Stimulated activated naive CD8-positive, alpha-beta T cell treated with anti-CD3 and anti-CD28 coated beads, Interleukin-15, Interleukin-2, amounts not matched to agents 100 U/mL and 50 U/mL, for 24 hours (primary cell): ENCODE results near the gene TTYH2.

Experiments used
- ATAC-seq: fragments of 150-1000 bp; cut with Tn5 transposase; one replicate; pipeline ENCODE4 v1.10.0; 2021
- DNase-seq: peaks from one replicate; pipeline ENCODE4 v3.0.0; 2021

TTYH2 gene

GRCh38 chr17:74290340-74290739 is 77.0 kb downstream of the TTYH2 start:
- ATAC-seq (no peak), DNase-seq (no peak)

GRCh38 chr17:74292495-74292894 is 79.1 kb downstream of the TTYH2 start:
- no peak for ATAC-seq
- no peak for DNase-seq

- no peak for ATAC-seq
- DNase-seq, result no peak
Observed at GRCh38 chr17:74295625-74296547, 82.5 kb downstream of the TTYH2 start.

GRCh38 chr17:74296548-74296936 is 83.2 kb downstream of the TTYH2 start:
- ATAC-seq (no peak), DNase-seq (no peak)

- ATAC-seq, result peak; percentile 99
- DNase-seq, result peak; percentile 58
Observed at GRCh38 chr17:74297941-74298340, 84.6 kb downstream of the TTYH2 start.

- no peak for ATAC-seq
- no peak for DNase-seq
Observed at GRCh38 chr17:74298778-74299177, 85.4 kb downstream of the TTYH2 start.

- no peak for DNase-seq
- no peak for ATAC-seq
Observed at GRCh38 chr17:74299226-74300009, 86.0 kb downstream of the TTYH2 start.

GRCh38 chr17:74303305-74303704 is 89.9 kb downstream of the TTYH2 start:
- no peak for ATAC-seq
- DNase-seq, result no peak

GRCh38 chr17:74304184-74304583 is 90.8 kb downstream of the TTYH2 start:
- DNase-seq (no peak), ATAC-seq (no peak)

- DNase-seq (no peak), ATAC-seq (peak; percentile 38)
Observed at GRCh38 chr17:74305865-74306654, 92.7 kb downstream of the TTYH2 start.

GRCh38 chr17:74307984-74308773 is 94.8 kb downstream of the TTYH2 start:
- ATAC-seq, result no peak
- DNase-seq, result no peak

- DNase-seq, result no peak
- no peak for ATAC-seq
Observed at GRCh38 chr17:74309902-74310301, 96.5 kb downstream of the TTYH2 start.
